Pons (tissue), 1 donor: ENCODE data around the gene TBCE.

Experiments used
- DNase-seq: peaks from one replicate; pipeline ENCODE4 v3.0.0-alpha.2; 2016; ENCODE audit warnings: low spot score

TBCE gene

DNA sequence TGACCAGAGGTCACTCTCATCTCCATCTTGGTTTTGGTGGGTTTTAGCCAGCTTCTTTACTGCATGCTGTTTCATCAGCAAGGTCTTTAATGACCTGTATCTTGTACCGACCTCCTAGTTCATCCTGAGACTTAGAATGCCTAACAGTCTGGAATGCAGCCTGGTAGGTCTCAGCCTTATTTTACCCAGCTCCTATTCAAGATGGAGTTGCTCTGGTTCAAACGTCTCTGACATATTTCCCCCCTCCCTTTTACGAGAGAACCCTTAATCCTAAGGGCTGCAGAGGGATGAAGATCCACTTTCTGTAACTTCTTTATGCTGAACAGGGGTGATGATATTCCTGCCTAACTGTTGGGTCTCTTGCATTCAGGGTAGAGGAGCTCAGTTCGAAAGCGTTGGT is 43.2 kb downstream of the TBCE start:
- DNase-seq: no peak

DNA sequence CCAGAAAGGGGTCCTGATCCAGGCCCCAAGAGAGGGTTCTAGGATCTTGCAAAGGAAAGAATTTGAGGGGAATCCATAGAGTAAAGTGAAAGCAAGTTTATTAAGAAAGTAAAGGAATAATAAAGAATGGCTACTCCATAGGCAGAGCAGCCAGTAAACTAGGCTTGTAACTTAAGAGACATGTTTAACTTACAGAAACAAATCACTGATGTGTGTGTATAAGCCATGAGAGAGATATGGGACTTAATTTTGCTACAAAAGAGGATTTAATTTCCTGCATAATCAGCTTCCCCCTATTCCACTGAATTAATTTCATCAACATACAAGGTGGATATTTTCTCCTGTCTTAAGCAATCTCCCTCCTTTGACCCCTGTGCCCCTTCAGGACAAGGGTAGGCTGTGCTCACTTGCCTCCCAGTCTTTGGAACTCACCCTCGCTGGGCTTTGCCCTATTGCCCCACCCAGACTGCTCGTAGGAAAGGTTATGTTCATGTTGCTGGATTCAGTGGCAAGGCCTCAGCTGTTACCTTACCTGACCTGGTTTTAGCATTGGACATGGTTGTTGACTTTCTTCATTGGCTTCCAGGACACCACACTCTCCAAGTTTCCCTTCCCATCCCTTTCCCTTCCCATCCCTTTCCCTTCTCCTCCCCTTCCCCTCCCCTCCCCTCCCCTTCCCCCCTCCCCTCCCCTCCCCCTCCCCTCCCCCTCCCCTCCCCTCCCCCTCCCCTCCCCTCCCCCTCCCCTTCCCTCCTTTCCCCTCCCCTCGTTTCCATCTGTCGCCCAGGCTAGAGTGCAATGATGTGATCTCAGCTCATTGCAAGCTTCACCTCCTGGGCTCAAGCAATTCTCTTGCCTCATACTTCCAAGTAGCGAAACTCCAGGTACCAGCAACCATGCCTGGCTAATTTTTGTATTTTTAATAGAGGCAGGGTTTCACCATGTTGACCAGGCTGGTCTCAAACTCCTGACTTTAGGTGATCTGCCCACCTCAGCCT is 44.6 kb downstream of the TBCE start:
- no peak for DNase-seq

DNA sequence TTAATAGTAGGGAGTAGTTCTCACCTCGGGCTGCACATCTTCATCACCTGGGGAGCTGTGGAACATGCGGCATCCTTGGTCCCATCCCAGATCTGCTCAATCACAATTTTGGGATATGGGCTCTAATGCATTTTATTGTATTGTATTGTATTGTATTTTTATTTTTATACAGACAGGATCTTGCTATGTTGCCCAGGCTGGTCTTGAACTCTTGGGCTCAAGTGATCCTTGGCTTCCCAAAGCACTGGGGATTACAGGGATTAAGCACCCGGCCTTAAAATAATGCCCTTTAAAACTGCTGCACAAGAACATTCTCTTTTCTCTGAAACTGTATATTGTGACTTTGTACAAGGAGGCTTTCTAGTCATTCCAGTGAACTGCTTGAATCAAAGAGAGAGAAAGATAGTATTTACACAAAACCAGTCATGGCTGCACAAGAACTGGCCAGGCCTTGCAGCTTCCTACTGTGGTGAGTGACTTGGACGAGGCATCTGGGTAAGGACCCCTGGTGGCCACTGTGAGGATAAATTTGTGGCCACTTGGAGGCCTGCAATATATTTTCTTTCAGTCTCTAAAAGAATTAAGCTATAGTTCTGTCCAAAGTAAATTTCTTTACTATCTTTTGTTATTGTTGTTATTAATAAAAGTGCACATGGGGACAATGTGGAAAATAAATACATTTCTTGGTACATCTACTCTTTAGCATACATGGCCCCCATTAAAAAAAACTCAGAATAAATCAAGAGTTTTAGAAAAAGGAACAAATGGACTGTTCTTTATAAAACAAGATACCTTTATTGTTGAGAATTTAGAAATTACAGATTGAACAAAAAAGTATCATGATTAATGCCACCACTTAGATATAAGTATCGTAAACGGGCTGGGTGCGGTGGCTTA is 48.0 kb downstream of the TBCE start:
- peak; percentile 82 for DNase-seq

DNA sequence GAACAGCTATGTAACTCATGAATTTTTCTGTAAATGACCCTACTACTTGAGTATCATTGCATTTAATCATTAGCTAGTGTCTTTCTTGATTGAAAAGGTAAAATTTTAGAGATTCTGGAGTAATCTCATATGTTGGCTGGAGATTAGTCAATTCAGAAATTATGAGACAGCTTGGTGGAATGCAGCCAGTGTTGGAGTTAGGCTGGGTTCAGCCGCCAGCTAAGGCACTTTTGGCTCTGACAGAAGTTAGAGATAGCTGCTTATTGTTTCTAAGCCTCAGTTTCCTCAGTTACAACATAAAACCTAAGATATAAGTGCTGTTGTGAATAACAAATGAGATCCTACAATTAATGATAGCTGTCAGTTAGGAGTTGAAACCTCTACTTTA is 49.4 kb downstream of the TBCE start:
- no peak for DNase-seq

DNA sequence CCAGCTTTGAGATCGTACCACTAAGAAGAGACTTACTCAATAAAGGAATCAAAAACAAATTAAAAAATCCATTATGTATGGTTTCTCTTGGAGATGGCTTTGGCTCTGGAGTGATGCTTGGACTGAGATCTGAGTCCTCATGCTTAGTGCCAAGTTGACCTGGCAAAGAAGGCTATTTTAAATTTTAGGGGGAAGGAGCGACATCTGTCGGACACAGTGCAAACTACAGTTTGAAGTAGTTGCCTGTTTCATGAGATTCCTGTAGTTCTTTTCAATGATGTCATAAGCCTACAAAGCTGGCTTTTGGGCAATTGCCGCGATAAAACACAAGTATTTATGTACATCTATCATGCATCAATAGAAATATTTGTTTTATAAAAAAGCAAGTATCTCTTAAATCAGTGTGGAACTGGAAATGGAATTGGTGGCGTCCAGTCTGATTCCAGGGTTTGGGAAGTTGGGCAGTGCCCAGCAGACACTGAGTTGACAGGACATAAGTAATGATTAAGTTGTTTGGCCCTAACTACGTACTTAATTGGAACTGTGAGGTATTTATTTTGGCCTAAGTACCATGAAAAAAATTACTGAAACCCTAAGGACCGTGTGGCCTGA is 50.0 kb downstream of the TBCE start:
- DNase-seq: peak; percentile 89

DNA sequence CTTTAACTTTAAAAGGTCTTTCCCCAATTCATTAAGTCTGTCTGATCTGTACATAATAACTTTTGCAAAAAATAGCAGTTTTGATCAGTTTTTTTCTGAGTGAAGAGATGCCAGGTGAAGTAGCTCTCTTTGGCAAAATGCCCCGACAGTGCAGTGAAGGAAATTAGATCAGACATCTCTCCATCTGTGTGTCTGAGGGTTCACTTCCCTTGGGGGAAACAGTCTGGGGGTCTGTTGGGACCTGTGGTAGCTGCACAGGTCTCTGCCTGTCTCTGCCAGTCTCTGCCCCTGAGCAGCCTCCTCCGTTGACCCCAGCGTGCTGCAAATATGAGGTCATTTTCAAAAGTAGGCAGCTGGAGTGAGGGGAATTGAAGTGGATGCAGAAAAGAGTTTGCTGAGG is 54.5 kb downstream of the TBCE start:
- DNase-seq: no peak

DNA sequence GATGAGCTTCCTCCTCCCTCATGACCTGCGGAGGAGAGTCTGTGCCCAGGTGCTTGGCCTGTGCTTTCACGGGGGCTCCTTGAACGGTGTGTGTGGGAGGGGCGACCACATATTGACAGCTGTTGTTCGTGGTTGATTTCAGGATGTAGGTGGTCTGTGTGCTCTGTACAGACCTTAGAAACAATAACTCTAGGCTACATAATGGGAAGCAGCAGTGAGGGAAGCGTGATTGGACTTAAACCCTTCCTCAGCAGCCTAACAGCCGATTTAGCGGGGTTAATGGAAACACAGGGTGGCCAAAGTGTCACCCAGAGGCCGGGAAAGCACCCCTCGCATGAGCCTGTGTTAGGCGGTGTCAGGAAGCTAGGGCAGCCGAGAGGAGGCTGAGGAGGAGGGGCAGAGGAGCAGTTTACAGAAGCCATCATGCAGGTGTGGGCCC is 56.0 kb downstream of the TBCE start:
- DNase-seq: no peak

DNA sequence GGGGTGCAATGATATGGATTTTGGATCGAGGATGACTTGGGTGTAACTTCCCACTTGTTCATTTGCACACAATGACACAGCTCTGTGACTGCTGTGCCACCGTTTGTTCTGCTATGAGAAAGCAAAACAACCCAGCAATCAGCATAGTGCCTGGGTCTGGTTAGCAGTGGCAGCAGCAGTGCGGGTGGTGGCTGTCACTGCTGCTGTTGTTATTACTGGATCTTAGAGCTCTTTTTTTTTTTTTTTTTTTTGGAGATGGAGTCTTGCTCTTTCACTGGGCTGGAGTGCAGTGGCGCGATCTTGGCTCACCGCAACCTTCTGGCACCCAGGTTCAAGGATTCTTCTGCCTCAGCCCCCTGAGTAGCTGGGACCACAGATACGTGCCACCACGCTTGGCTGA is 56.9 kb downstream of the TBCE start:
- peak; percentile 86 for DNase-seq

DNA sequence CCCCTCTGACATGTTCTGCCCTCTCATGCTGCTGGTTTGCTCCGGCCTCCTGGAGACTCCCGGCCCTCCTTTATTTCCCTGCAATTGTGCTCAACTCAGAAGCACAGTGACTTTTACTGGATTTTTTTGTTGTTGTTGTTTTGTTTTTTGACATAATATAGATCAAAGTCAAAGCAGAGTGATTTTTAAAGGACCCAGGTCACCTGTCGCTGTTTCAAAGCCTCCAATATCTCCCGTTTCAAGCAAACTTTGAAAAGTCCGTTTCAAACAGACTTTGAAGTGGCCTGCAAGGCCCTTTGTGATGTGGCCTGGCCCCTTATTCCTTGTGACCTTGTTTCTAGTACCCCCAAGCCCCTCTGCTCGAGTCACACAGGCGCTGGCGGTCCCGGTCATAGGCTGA is 58.1 kb downstream of the TBCE start:
- DNase-seq: no peak

DNA sequence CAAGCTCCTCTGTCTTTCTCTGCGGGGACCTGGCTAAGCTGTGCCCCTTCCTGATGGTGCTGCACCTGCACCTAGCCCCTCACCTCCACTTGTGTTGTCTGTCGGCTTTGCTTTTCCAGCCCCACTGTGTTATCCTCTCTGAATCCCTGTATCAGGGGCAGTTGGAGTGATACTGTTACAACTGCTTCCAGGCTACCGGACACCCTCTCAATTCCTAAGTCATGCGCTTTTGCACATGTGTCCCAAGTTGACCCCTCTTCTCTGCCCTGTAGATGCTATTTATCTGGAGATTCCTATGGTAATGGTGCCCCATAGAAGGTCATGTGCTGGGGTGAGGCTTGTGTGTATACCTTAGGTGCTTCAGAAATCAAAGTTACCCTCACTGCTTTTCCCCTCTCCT is 58.9 kb downstream of the TBCE start:
- no peak for DNase-seq

DNA sequence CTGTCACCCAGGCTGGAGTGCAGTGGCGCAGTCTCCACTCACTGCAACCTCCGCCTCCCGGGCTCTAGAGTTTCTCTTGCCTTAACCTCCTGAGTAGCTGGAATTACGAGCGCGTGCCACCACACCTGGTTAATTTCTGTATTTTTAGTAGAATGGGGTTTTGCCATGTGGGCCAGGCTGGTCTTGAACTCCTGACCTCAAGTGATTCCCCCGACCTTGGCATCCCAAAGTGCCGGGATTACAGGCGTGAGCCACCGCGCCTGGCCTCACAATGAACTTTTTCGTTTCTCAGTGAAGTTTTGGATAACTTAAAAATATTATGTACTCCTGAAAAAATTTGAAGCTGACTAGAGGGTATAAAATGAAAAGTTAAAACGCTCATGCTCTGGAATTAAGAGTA is 59.5 kb downstream of the TBCE start:
- DNase-seq: no peak

DNA sequence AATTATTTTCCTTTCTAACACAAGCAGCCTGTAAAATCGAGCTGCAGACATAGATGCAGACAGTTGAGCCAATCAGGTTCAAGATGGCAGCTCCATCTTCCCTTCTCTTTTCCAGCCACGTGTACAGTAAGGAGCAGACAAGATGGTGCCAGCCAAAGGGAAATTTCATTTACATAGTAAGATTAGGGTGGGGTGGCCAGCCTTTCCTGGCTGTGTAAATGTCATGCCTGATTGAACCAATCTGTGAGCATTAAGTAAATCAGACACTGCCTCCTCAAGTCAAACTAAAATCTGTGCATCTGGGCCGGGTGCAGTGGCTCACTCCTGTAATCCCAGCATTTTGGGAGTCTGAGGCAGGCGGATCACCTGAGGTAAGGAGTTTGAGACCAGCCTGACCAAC is 60.2 kb downstream of the TBCE start:
- DNase-seq: no peak

DNA sequence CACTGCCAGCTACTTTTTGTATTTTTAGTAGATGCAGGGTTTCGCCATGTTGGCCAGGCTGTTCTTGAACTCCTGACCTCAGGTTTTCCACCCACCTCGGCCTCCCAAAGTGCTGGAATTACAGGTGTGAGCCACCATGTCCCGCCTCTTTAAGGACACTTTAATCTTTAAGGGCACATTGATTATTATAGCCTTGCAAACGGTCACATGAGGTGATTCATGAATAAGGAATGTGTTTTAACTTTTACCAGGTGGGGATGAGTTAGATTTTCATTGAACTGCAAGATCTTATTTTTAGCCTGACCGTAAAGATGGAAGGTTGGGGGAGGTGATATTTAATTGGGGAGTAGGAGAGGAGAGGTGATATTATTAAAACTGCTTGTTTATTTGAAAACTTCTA is 61.9 kb downstream of the TBCE start:
- no peak for DNase-seq

DNA sequence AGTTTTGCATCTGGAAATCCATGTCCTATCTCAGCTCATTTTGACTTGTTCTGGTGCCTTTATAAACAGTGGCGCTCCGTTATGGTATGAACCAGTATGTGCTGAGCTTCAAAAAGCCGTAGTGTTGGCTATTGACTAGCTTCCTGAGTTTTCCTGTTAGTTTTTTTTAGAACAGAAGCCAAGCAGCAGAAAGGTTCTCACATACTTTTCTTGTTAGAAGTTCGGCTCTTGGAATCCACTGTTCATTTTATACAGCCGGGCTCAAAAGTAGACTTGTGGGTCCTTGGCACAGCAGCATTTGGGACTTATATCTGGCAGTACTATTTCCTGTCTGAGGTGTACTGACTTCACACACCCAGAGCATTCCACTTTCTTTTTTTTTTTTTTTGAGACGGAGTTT is 63.8 kb downstream of the TBCE start:
- no peak for DNase-seq

DNA sequence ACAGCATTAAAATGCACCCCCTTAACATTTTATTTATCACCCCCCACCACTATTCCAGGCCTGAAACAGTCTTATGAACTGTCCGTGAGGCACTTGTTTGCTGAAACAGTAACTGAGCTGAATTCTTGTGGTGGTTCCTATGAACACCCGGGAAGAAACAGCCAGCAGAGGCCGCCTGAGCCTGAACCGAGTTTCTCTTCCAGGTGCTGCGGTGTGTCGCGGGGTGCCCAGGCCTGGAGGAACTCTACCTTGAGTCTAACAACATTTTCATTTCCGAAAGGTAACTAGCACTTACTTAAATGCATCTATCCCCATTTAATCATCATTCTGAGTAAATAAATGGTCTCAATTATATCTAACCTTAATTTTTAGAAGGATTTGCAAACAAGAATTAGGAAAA is 66.8 kb downstream of the TBCE start:
- no peak for DNase-seq

DNA sequence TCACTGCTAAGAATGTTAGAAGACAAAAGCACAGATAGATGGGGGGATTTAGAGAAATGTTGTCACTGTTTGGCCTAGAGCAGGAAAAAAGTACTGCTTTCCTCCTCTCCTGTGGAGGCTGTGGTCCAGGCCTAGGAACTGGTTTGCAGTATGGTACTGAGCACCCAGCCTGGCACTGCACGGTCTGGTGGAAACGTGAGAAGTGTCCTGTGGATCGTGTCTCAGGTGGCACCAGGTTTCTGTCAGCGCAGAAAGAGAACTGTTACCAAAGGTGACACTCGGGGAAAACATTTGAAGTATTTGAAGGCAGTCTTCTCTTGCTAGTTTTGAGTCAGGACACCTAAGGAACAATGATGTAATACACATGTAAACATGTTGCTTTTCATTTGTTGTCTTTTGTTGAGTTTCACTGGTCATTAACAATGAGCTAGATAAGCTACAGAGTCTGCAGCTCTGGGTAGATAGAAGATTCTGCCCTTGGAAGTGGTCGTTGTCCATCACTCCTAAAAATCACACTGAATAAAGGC is 74.0 kb downstream of the TBCE start:
- no peak for DNase-seq

DNA sequence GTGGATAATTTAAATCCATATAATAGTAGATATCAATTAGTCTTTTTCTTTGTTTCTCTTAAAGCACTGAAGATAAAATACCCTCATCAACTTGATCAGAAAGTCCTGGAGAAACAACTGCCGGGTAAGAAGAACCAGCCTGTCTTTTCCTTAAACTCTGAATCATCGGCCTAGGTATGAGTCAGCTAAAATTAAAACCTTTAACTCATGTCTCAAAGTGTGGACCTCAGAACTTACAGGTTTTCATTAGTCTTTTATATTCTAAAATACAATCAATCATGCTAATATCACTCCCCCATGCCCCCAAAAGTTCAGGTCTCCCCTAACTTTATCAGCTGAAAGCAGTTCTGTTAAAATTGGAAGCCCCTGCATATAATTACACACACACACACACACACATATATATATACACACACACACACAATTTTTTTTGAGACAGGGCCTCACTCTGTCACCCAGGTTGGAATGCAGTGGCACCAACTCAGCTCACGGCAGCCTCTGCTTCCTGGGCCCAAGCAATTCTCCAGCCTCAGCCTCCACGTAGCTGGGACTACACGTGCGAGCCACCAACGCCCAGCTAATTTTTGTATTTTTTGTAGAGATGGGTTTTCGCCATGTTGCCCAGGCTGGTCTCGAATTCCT is 75.7 kb downstream of the TBCE start:
- no peak for DNase-seq

DNA sequence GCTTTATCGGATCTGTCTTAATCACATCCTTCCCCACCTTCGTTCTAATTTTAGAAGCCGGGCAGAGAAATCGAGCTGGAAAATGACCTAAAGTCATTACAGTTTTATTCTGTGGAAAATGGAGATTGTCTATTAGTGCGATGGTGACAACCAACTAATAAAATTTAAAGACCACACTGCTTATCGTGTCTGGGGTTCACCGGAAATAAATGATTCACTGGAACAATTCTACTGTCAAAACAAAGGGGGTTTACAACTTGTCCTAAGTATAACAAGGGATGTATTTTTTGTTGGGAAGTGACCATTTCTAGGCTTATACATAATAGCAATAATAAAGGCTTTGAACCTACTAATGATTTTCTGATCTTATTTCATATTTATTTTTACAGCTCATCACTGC is 81.4 kb downstream of the TBCE start:
- no peak for DNase-seq

DNA sequence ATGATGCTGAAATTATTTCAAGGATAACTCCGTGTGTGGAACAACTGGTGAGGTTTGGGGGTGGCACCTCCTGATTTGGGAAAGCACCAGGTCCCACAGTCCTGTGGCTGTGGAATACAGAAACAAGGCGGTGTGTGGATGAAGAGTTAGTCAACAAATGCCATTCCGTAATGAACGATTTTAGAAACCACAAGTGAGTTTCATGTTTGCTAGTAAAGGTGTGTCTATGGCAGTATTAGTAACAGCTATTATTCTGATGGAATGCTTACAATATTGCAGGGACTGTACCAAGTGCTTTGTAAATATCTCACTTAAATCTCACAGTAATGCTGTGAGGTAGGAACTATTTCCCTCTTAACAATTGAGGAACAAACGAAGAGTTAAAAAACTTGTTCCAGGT is 83.2 kb downstream of the TBCE start:
- DNase-seq: no peak

DNA sequence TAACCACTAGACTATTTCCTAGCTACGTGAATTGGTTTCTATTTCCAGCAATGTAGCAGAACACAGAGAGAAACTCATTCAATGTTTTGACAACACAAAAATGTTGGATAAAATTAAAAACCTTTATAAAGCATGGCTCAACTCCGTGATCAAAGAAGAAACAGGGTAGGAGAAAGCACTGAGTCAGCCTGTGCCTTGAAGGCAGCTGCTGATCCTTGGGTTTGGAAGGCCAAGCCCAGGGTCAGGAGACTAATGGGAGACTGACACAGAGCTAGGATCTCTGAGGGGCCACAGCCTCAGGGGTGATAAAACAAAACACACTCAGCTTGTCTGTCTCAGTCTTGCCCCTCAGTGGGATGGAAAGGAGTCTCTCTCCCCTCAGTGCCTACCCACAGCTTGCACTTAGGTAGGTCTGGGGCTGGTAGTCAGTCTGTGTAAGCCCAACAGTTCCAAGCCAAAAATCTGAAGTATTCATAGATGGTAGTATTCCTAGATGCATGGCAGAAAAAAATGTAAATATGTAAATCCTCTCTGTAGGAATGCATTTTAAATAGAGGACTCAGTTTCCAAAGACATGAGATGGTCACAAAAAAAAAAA is 83.8 kb downstream of the TBCE start:
- no peak for DNase-seq

DNA sequence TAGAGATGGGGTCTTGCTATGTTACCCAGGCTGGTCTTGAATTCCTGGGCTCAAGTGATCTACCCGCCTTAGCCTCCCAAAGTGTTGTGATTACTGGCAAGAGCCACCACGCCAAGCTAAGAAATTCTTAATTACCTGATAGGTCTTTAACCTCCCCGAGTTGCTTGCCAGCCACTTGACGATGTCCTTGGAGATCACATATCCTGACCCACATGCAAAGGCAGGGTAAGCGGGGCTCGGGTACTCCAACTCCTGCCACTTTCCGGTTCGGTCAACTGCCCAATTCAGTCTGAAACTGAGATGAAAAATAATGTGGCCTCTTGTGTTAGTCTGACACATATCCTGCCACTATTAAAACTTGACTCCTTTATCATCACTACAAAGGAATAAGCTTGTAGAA is 86.8 kb downstream of the TBCE start:
- no peak for DNase-seq
